ENCODE data around the gene DCP2. TPM values are rescaled to one million over a fixed set of nuclear protein-coding genes. Genes with fewer than 3 reads are reported as not detected.

Gene DCP2
- total and polyA plus RNA-seq, 7 donors = 5.5 to 26.8 (median 18.1) TPM

- H3K27me3 ChIP-seq = no peaks in the 10 kb centered on the region
- peaks cover 0 to 61% (median 7%) of the 10 kb centered on the region in 4 donors for H3K36me3 ChIP-seq
- no peaks in the 10 kb centered on the region for H3K9me3 ChIP-seq
- no peaks in the 10 kb centered on the region for H3K4me1 ChIP-seq
- no peak for DNase-seq
- no peak overlapping the region for H3K4me3 ChIP-seq
- 95 to 97% methylated on average over 5 of the region's 5 CpGs for WGBS, 2 donors
- no peak overlapping the region for H3K27ac ChIP-seq
- no peak for TF ChIP-seq EP300 (IDR thresholded peaks at IDR 0.05)
- no peak for TF ChIP-seq CTCF (IDR thresholded peaks at IDR 0.05)
- TF ChIP-seq POLR2AphosphoS5 (IDR thresholded peaks at IDR 0.05) = no peak
- no peak for TF ChIP-seq POLR2A (IDR thresholded peaks at IDR 0.05)
- intact Hi-C loops (cut with DNase I) = no loop called here
Measured at GRCh38 chr5:113002423-113002822, 25.8 kb downstream of the DCP2 start.

DNA sequence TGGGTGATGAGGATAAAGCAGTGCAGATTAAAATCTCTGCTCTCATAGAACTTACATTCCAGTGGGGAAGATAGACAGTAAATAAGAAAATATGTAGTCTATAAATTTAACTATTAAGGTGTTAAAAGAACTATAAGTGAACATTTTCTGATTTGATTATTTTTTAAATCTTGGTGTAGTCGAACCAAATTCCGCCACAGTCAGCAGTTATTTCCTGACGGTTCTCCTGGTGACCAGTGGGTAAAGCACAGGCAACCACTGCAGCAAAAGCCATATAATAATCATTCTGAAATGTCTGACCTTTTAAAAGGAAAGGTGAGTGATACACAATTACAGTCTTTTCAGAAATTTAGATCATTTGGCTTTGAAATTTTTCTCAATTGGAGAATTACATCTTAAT lies 27.2 kb downstream of the DCP2 start:
- H3K4me1 ChIP-seq = no peaks in the 10 kb centered on the region
- no peaks in the 10 kb centered on the region for H3K27me3 ChIP-seq
- H3K27ac ChIP-seq = no peak overlapping the region
- DNase-seq = no peak
- WGBS, 2 donors = 87 to 90% methylated on average over 3 of the region's 3 CpGs
- no peak overlapping the region for H3K4me3 ChIP-seq
- H3K9me3 ChIP-seq = no peaks in the 10 kb centered on the region
- TF ChIP-seq CTCF (IDR thresholded peaks at IDR 0.05) (no peak), POLR2A (IDR thresholded peaks at IDR 0.05) (no peak), POLR2AphosphoS5 (IDR thresholded peaks at IDR 0.05) (no peak), EP300 (IDR thresholded peaks at IDR 0.05) (no peak)
- peaks cover 0 to 74% (median 7%) of the 10 kb centered on the region in 4 donors for H3K36me3 ChIP-seq
- intact Hi-C loops (cut with DNase I) = no loop called here

GRCh38 chr5:113005454-113005853 lies 28.9 kb downstream of the DCP2 start:
- H3K9me3 ChIP-seq = no peaks in the 10 kb centered on the region
- no peak overlapping the region for H3K27ac ChIP-seq
- no peak overlapping the region for H3K4me3 ChIP-seq
- no peaks in the 10 kb centered on the region for H3K27me3 ChIP-seq
- no peaks in the 10 kb centered on the region for H3K4me1 ChIP-seq
- intact Hi-C loops (cut with DNase I) = no loop called here
- no peak for TF ChIP-seq EP300 (IDR thresholded peaks at IDR 0.05)
- 90 to 97% methylated on average over 1 of the region's 1 CpG for WGBS, 2 donors
- H3K36me3 ChIP-seq = peaks cover 0 to 87% (median 7%) of the 10 kb centered on the region in 4 donors
- DNase-seq = no peak

- TF ChIP-seq CTCF (IDR thresholded peaks at IDR 0.05) = no peak
- no peak for TF ChIP-seq POLR2A (IDR thresholded peaks at IDR 0.05)
- no peak for TF ChIP-seq POLR2AphosphoS5 (IDR thresholded peaks at IDR 0.05)
- TF ChIP-seq EP300 (IDR thresholded peaks at IDR 0.05) = no peak
- no peaks in the 10 kb centered on the region for H3K4me1 ChIP-seq
- no peaks in the 10 kb centered on the region for H3K27me3 ChIP-seq
- DNase-seq = no peak
- H3K27ac ChIP-seq = no peak overlapping the region
- H3K4me3 ChIP-seq = no peak overlapping the region
- H3K36me3 ChIP-seq = peaks cover 0 to 28% (median 0%) of the 10 kb centered on the region in 4 donors
- no peaks in the 10 kb centered on the region for H3K9me3 ChIP-seq
- intact Hi-C loops (cut with DNase I) = no loop called here
- 88 to 98% methylated on average over 2 of the region's 2 CpGs for WGBS, 2 donors
Measured at GRCh38 chr5:113017881-113018635, 41.5 kb downstream of the DCP2 start.

GRCh38 chr5:113020461-113021273 lies 44.1 kb downstream of the DCP2 start:
- TF ChIP-seq POLR2AphosphoS5 (IDR thresholded peaks at IDR 0.05) (no peak), POLR2A (IDR thresholded peaks at IDR 0.05) (no peak), EP300 (IDR thresholded peaks at IDR 0.05) (no peak)
- Histone ChIP-seq H3K9me3 (no peaks in the 10 kb centered on the region), H3K27me3 (no peaks in the 10 kb centered on the region), H3K27ac (no peak overlapping the region), H3K4me1 (no peaks in the 10 kb centered on the region), H3K4me3 (no peak overlapping the region), H3K36me3 (peaks cover 0 to 11% (median 0%) of the 10 kb centered on the region in 4 donors)
- 74 to 80% methylated on average over 11 of the region's 11 CpGs for WGBS, 2 donors
- intact Hi-C loops (cut with DNase I) = no loop called here
- DNase-seq = no peak
